CD14-positive monocyte (primary cell): ENCODE results near the gene HIF1A. TPM values are rescaled to one million over a fixed set of nuclear protein-coding genes. Genes with fewer than 3 reads are reported as not detected.

Source experiments
- DNase-seq, 3 donors: peaks; one replicate each; pipeline ENCODE4 v3.0.0-alpha.2; 2011 to 2022
- H2AFZ ChIP-seq: 2 replicates; pipeline ENCODE4 v1.6.0; 2012; ENCODE audit warnings: mild to moderate bottlenecking, low read depth, low read length, inconsistent platforms; ENCODE audit not compliant: insufficient read depth, poor library complexity, severe bottlenecking
- H3K27ac ChIP-seq, 2 donors: 1 replicate in 1 of 2; 2 replicates in 1 of 2; pipeline ENCODE4 v1.5.1; 2012 to 2013; ENCODE audit warnings: low read length in 2 of 2, control low read depth in 1 of 2, inconsistent platforms in 1 of 2, low read depth in 1 of 2, mild to moderate bottlenecking in 1 of 2
- H3K27me3 ChIP-seq, 2 donors: one replicate each; pipeline versions ENCODE4 v1.6.0 to v1.6.1; 2011 to 2013; ENCODE audit warnings: low read length in 2 of 2; ENCODE audit not compliant: control insufficient read depth in 2 of 2, insufficient read depth in 2 of 2
- H3K36me3 ChIP-seq, 2 donors: replicated peaks in 1 of 2; 1 replicate in 1 of 2; 2 replicates in 1 of 2; pipeline versions ENCODE4 v1.5.1 to v1.6.1; 2012 to 2013; ENCODE audit warnings: low read length in 2 of 2, control low read depth in 1 of 2, inconsistent platforms in 1 of 2, mild to moderate bottlenecking in 1 of 2; ENCODE audit not compliant: insufficient read depth in 2 of 2, control insufficient read depth in 1 of 2
- H3K4me1 ChIP-seq, 2 donors: 1 replicate in 1 of 2; 2 replicates in 1 of 2; pipeline versions ENCODE4 v1.5.1 to v1.6.1; 2012 to 2013; ENCODE audit warnings: low read length in 2 of 2, control low read depth in 1 of 2, inconsistent platforms in 1 of 2, mild to moderate bottlenecking in 1 of 2, moderate library complexity in 1 of 2; ENCODE audit not compliant: insufficient read depth in 2 of 2, control insufficient read depth in 1 of 2
- H3K4me2 ChIP-seq: replicated peaks from 2 replicates; pipeline ENCODE3; 2012; ENCODE audit warnings: low read length, moderate library complexity, mild to moderate bottlenecking; ENCODE audit not compliant: poor library complexity, severe bottlenecking; ENCODE audit errors: extremely low read depth
- H3K4me3 ChIP-seq, 3 experiments: fragments of 200-600 bp in 1 of 3; sonication (generic) in 1 of 3; replicated peaks in 1 of 3; 1 replicate in 2 of 3; 2 replicates in 1 of 3; pipeline ENCODE4 v1.5.1; 2011 to 2013; ENCODE audit warnings: low read length in 3 of 3, mild to moderate bottlenecking in 3 of 3, control low read depth in 2 of 3, low read depth in 2 of 3, inconsistent platforms in 1 of 3, moderate library complexity in 1 of 3
- H3K79me2 ChIP-seq: 2 replicates; pipeline ENCODE4 v1.6.0; 2012; ENCODE audit warnings: mild to moderate bottlenecking, control low read depth, inconsistent platforms, low read length, moderate library complexity; ENCODE audit not compliant: insufficient read depth
- H3K9ac ChIP-seq: 2 replicates; pipeline ENCODE4 v1.6.0; 2017; ENCODE audit warnings: low read length, mild to moderate bottlenecking; ENCODE audit not compliant: insufficient read depth, poor library complexity, severe bottlenecking
- H3K9me3 ChIP-seq, 2 donors: replicated peaks in 1 of 2; 1 replicate in 1 of 2; 2 replicates in 1 of 2; pipeline versions ENCODE4 v1.5.1 to v1.6.1; 2012 to 2013; ENCODE audit warnings: low read length in 2 of 2, control low read depth in 1 of 2; ENCODE audit not compliant: control insufficient read depth in 1 of 2, insufficient read depth in 1 of 2
- H4K20me1 ChIP-seq: 2 replicates; pipeline ENCODE4 v1.6.0; 2012; ENCODE audit warnings: mild to moderate bottlenecking, low read length, control low read depth, moderate library complexity; ENCODE audit not compliant: insufficient read depth
- H3K27ac Mint-ChIP-seq, 7 donors: one replicate each; pipeline ENCODE4 v1.8.0; 2020; ENCODE audit warnings: mild to moderate bottlenecking in 7 of 7, mixed read lengths in 7 of 7, moderate library complexity in 6 of 7, inconsistent platforms in 2 of 7
- H3K27me3 Mint-ChIP-seq, 3 donors: one replicate each; pipeline ENCODE4 v1.8.0; 2021 to 2022; ENCODE audit warnings: low read depth in 3 of 3, mild to moderate bottlenecking in 3 of 3, mixed read lengths in 3 of 3, moderate library complexity in 3 of 3, inconsistent platforms in 1 of 3
- H3K36me3 Mint-ChIP-seq, 2 donors: one replicate each; pipeline ENCODE4 v1.8.0; 2020; ENCODE audit warnings: mixed read lengths in 2 of 2, inconsistent platforms in 1 of 2, mild to moderate bottlenecking in 1 of 2
- H3K4me1 Mint-ChIP-seq: one replicate; pipeline ENCODE4 v1.8.0; 2020; ENCODE audit warnings: mild to moderate bottlenecking, mixed read lengths
- H3K4me3 Mint-ChIP-seq, 2 donors: one replicate each; pipeline ENCODE4 v1.8.0; 2020; ENCODE audit warnings: mild to moderate bottlenecking in 2 of 2, mixed read lengths in 2 of 2, moderate library complexity in 1 of 2
- H3K9me3 Mint-ChIP-seq, 7 donors: one replicate each; pipeline ENCODE4 v1.8.0; 2020 to 2022; ENCODE audit warnings: mixed read lengths in 7 of 7, mild to moderate bottlenecking in 6 of 7, moderate library complexity in 6 of 7, inconsistent platforms in 2 of 7
- CTCF ChIP-seq: fragments of 200-600 bp; IDR thresholded peaks from one replicate; pipeline ENCODE4 v1.8.0; 2022; ENCODE audit warnings: antibody characterized with exemption, mild to moderate bottlenecking
- WGBS: methylation state at CpG from one replicate; pipeline ENCODE4 v1.1.5; 2013; ENCODE audit warnings: missing lambda C conversion rate; ENCODE audit not compliant: insufficient coverage; 5-methylcytosine and 5-hydroxymethylcytosine counted together
- intact Hi-C, 2 donors: fragments of 100-400 bp; cut with micrococcal nuclease; formaldehyde crosslinking; loops; one replicate each; pipeline versions ENCODE4 v1.15.0 to v1.15.1; 2023
- polyA plus RNA-seq, 3 donors: library from polyadenylated mRNA; depleted of rRNA in 1 of 3; unstranded in 2 of 3; stranded (reverse) in 1 of 3; fragments of 300-500 nt in 2 of 3; fragments of >200 nt in 1 of 3; fragmentation: Illumina TruSeq in 2 of 3; gene quantifications; 1 replicate in 2 of 3; 2 replicates in 1 of 3; pipeline ENCODE4 v1.2.3, GENCODE V29; 2012 to 2021

Gene HIF1A
- polyA plus RNA-seq, 3 donors: 79.0 to 137 (median 137) TPM

DNA sequence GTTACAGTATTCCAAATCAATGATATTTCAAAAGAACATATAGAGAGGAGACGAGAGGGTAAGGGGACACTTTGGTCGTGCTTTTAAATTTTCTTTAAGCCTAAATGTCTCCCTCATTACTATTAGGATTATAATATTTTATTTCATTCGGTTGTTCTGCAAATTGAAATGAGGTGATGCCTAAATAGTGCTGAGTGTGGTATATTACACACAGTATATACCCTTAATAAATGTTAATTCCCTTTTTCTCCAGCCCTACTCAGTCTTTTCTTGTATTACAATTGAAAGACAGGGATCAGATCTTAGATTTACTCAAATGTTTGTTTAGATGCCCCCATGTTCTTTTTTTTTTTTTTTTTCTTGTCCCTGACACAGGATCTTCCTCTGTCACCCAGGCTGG lies 74.6 kb downstream of the HIF1A start:
- no peaks in the 10 kb centered on the region for H3K4me1 ChIP-seq
- no peaks in the 10 kb centered on the region for H3K4me1 Mint-ChIP-seq
- no peak overlapping the region for H2AFZ ChIP-seq
- peaks cover 29 to 62% of the 10 kb centered on the region in 2 donors for H3K36me3 ChIP-seq
- no peak overlapping the region for H3K9ac ChIP-seq
- H3K4me2 ChIP-seq: no peak overlapping the region
- H3K79me2 ChIP-seq: no peaks in the 10 kb centered on the region
- no peaks in the 10 kb centered on the region for H3K9me3 ChIP-seq
- no CpG with 5 or more reads among the region's 3 CpGs for WGBS
- no peak overlapping the region for H3K27ac Mint-ChIP-seq
- DNase-seq: no peak
- no peaks in the 10 kb centered on the region for H3K27me3 ChIP-seq
- H3K27ac ChIP-seq: no peak overlapping the region
- H3K27me3 Mint-ChIP-seq: no peaks in the 10 kb centered on the region
- H4K20me1 ChIP-seq: no peaks in the 10 kb centered on the region
- no peak overlapping the region for H3K4me3 Mint-ChIP-seq
- H3K4me3 ChIP-seq: no peak overlapping the region
- H3K9me3 Mint-ChIP-seq: no peaks in the 10 kb centered on the region
- no peak for TF ChIP-seq CTCF
- intact Hi-C loops: no loop called here
- H3K36me3 Mint-ChIP-seq: peaks cover 52 to 72% of the 10 kb centered on the region in 2 donors

- H3K9ac ChIP-seq: no peak overlapping the region
- Mint-ChIP-seq H3K36me3 (peaks cover 69 to 85% of the 10 kb centered on the region in 2 donors), H3K4me1 (no peaks in the 10 kb centered on the region)
Measured at GRCh38 chr14:61774861-61775260, 79.5 kb downstream of the HIF1A start.

More at GRCh38 chr14:61774861-61775260, 79.5 kb downstream of the HIF1A start:
- Histone ChIP-seq H3K27me3 (no peaks in the 10 kb centered on the region), H2AFZ (no peak overlapping the region), H3K4me1 (no peaks in the 10 kb centered on the region), H3K36me3 (peaks cover 34 to 89% of the 10 kb centered on the region in 2 donors), H3K9me3 (no peaks in the 10 kb centered on the region), H3K27ac (no peak overlapping the region), H3K4me3 (no peak overlapping the region), H3K4me2 (no peak overlapping the region), H4K20me1 (no peaks in the 10 kb centered on the region), H3K79me2 (no peaks in the 10 kb centered on the region)
- H3K4me3 Mint-ChIP-seq: no peak overlapping the region
- H3K9me3 Mint-ChIP-seq: no peaks in the 10 kb centered on the region
- H3K27me3 Mint-ChIP-seq: no peaks in the 10 kb centered on the region
- H3K27ac Mint-ChIP-seq: no peak overlapping the region
- WGBS: 100% methylated on average over 1 of the region's 1 CpG
- TF ChIP-seq CTCF: no peak
- no peak for DNase-seq
- intact Hi-C loops: no loop called here
